ENCODE data around the gene ARHGAP1. TPM values are rescaled to one million over a fixed set of nuclear protein-coding genes. Genes with fewer than 3 reads are reported as not detected.

Gene ARHGAP1
- total and polyA plus RNA-seq, 2 of the 13 experiments (the other 11 are each of a cell fraction or from before 2014, with no cell fraction given): 18.6 to 30.3 TPM

DNA sequence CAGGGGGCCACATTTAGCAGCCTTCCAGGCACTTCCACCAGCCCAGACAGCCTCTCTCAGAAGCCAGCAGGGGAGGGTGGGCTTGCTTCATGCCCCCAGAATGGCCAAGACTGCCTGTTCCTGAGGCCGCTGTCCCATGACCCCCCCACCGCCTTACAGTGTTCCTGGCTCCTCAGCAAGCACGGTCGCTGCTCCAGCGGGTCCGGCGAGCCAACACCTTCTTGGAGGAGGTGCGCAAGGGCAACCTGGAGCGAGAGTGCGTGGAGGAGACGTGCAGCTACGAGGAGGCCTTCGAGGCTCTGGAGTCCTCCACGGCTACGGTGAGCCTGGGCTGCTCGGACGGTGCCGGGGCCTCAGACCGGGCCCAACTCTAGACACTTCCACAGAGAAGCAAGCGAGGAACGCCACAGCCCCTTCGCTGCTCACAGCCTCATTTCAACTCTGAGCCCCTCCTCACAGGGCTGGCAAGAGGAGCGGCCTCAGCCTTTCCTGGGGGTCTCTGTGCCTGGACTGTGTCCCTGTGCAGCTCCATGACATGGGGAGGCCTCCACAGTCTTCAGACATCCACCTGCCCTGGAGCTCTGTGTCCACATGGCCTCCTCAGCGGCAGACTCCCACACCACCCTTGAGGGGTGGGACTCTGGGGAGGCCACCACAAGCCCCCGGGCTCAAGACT, 19.3 kb upstream of the ARHGAP1 start (continued):
- TF ChIP-seq FUBP1 (CRISPR knock-in tag; IDR thresholded peaks at IDR 0.05; ENCODE audit: borderline replicate concordance): 0 out of 2 replicates have a peak, but pooled peaks have one; percentile 75
- TF ChIP-seq ZFP36 (IDR thresholded peaks at IDR 0.05; ENCODE audit: borderline replicate concordance, low read depth, low read length, partially characterized antibody): no peak
- TF ChIP-seq UBTF (CRISPR knock-in tag; IDR thresholded peaks at IDR 0.05): peak; percentile 61
- no peak for TF ChIP-seq RFX1 (IDR thresholded peaks at IDR 0.05)
- no peak for TF ChIP-seq HOXD1 (CRISPR knock-in tag; IDR thresholded peaks at IDR 0.05)
- peak; percentile 4; the same call in 1 of the 2 replicates for TF ChIP-seq ZGPAT (CRISPR knock-in tag; IDR thresholded peaks at IDR 0.05)
- no peak for TF ChIP-seq ZNF232 (CRISPR knock-in tag; IDR thresholded peaks at IDR 0.05; ENCODE audit: borderline replicate concordance)
- no peak for TF ChIP-seq ZNF256 (CRISPR knock-in tag; conservative IDR thresholded peaks at IDR 0.05)
- no peak for TF ChIP-seq RARG (CRISPR knock-in tag; IDR thresholded peaks at IDR 0.05; ENCODE audit: low read depth)
- TF ChIP-seq ZNF616 (CRISPR knock-in tag; IDR thresholded peaks at IDR 0.05; ENCODE audit: low read depth): no peak
- TF ChIP-seq JUN (CRISPR knock-in tag; IDR thresholded peaks at IDR 0.05): no peak
- TF ChIP-seq ZNF713 (CRISPR knock-in tag; IDR thresholded peaks at IDR 0.05): no peak
- no peak for TF ChIP-seq MYC (CRISPR knock-in tag; IDR thresholded peaks at IDR 0.05; ENCODE audit: borderline replicate concordance)
- 0 out of 2 replicates have a peak, but pooled peaks have one; percentile 6 for TF ChIP-seq ZBTB4 (CRISPR knock-in tag; IDR thresholded peaks at IDR 0.05; ENCODE audit: borderline replicate concordance)
- TF ChIP-seq ZNF101 (CRISPR knock-in tag; IDR thresholded peaks at IDR 0.05; ENCODE audit: borderline replicate concordance, low read depth): no peak
- no peak for TF ChIP-seq ZNF292 (CRISPR knock-in tag; IDR thresholded peaks at IDR 0.05; ENCODE audit: borderline replicate concordance, low read depth)
- TF ChIP-seq FOSL2 (CRISPR knock-in tag; IDR thresholded peaks at IDR 0.05): no peak
- no peak for TF ChIP-seq ZNF432 (CRISPR knock-in tag; IDR thresholded peaks at IDR 0.05; ENCODE audit: borderline replicate concordance)

Measured in HepG2 (cell line).